Hepatocyte (in vitro differentiated cells): ENCODE data around the gene RASSF7. TPM values are rescaled to one million over a fixed set of nuclear protein-coding genes. Genes with fewer than 3 reads are reported as not detected.

Experiments
- DNase-seq: peaks from one replicate; pipeline ENCODE4 v3.0.0-alpha.2; 2016; ENCODE audit warnings: low spot score
- H2AFZ ChIP-seq: fragments of 200-600 bp; sonication (generic); 2 replicates; pipeline ENCODE4 v1.6.0; 2016; ENCODE audit warnings: antibody characterized with exemption, mild to moderate bottlenecking
- H3K27ac ChIP-seq: fragments of 200-600 bp; sonication (generic); 2 replicates; pipeline ENCODE4 v1.5.1; 2016; ENCODE audit warnings: mild to moderate bottlenecking
- H3K27me3 ChIP-seq: fragments of 200-600 bp; sonication (generic); 2 replicates; pipeline ENCODE4 v1.6.1; 2016
- H3K36me3 ChIP-seq: fragments of 200-600 bp; sonication (generic); replicated peaks from 2 replicates; pipeline ENCODE4 v1.5.1; 2016; ENCODE audit warnings: low read depth; ENCODE audit not compliant: insufficient read depth
- H3K4me1 ChIP-seq: fragments of 200-600 bp; sonication (generic); 2 replicates; pipeline ENCODE4 v1.5.1; 2016; ENCODE audit warnings: mild to moderate bottlenecking, moderate library complexity; ENCODE audit not compliant: insufficient read depth
- H3K4me2 ChIP-seq: fragments of 200-600 bp; sonication (generic); 2 replicates; pipeline ENCODE4 v1.6.0; 2016
- H3K4me3 ChIP-seq: fragments of 200-600 bp; sonication (generic); 2 replicates; pipeline ENCODE4 v1.5.1; 2016; ENCODE audit warnings: mild to moderate bottlenecking
- H3K79me2 ChIP-seq: fragments of 200-600 bp; sonication (generic); 2 replicates; pipeline ENCODE4 v1.6.0; 2017; ENCODE audit warnings: mild to moderate bottlenecking
- H3K9me2 ChIP-seq: fragments of 200-600 bp; sonication (generic); replicated peaks from 2 replicates; pipeline ENCODE4 v1.6.0; 2017; ENCODE audit warnings: mild to moderate bottlenecking; ENCODE audit not compliant: insufficient read depth
- H3K9me3 ChIP-seq: fragments of 200-600 bp; sonication (generic); 2 replicates; pipeline ENCODE4 v1.5.1; 2016; ENCODE audit warnings: low read depth, mild to moderate bottlenecking
- H4K20me1 ChIP-seq: fragments of 200-600 bp; sonication (generic); 2 replicates; pipeline ENCODE4 v1.6.0; 2016; ENCODE audit warnings: mild to moderate bottlenecking; ENCODE audit not compliant: insufficient read depth, poor library complexity, severe bottlenecking
- CTCF ChIP-seq: fragments of 200-600 bp; sonication (generic); IDR thresholded peaks from 2 replicates; pipeline ENCODE4 v1.5.1; 2016; ENCODE audit warnings: antibody characterized with exemption, mild to moderate bottlenecking; ENCODE audit not compliant: poor library complexity
- EZH2 ChIP-seq: fragments of 200-600 bp; sonication (generic); IDR thresholded peaks from 2 replicates; pipeline ENCODE4 v1.6.1; 2016; ENCODE audit warnings: antibody characterized with exemption, mild to moderate bottlenecking, borderline replicate concordance
- EZH2phosphoT487 ChIP-seq: fragments of 200-600 bp; sonication (generic); IDR thresholded peaks from one replicate; pipeline ENCODE4 v1.6.1; 2018; ENCODE audit warnings: antibody characterized with exemption, mild to moderate bottlenecking, low read depth, moderate library complexity; ENCODE audit not compliant: unreplicated experiment, severe bottlenecking
- WGBS: methylation state at CpG from one replicate; pipeline ENCODE4 v1.1.6; 2016; ENCODE audit warnings: low lambda C conversion rate; ENCODE audit errors: missing lambda C conversion rate; 5-methylcytosine and 5-hydroxymethylcytosine counted together
- polyA plus RNA-seq: library from polyadenylated mRNA; unstranded; fragments of >200 nt; fragmentation: Nextera tagmentation; extraction: Ambion mirVana; gene quantifications from 2 replicates; pipeline ENCODE4 v1.2.1, GENCODE V29; 2016
- total RNA-seq: library from RNA; depleted of rRNA; stranded (reverse); fragments of >200 nt; gene quantifications from 2 replicates; pipeline ENCODE4 v1.2.3, GENCODE V29; 2014

RASSF7 gene
- total and polyA plus RNA-seq, 2 experiments from 2014 or later: 75.8 to 104 TPM

DNA sequence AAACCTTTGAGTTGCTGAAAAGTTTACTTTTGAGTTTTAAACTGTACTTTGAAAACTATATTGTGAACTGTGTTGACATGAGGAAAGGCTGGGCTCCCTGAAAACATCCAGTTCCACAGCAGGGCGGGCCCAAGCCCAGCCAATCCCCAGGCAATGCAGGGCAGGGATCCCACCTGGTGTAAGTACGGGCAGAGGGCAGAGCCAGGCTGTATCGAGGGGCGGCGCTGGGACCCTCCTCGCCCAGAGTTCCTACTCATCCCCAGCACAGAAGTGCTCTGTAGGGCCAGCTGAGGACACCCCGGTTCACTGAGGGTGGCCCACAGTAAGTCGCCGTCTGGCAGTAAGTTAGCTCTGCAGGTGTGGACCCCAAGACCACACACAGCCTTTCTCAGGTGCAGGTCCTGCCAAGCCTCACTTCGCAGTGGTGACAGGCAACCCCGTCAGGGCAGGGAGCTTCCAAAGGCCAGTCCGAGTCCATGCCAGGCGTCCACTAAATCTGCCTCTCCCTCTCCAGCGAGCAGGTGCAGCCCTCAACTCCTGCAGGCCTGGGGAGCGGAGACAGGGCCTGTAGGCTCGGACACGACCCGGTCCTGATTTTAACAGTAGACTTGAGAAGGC lies 6.3 kb downstream of the RASSF7 start:
- peaks cover 11% of the 10 kb centered on the region for H3K79me2 ChIP-seq
- peak overlapping the region; percentile 96 for H3K4me2 ChIP-seq
- H3K27ac ChIP-seq: peak overlapping the region; percentile 52
- peak; percentile 5 for DNase-seq
- no peak overlapping the region for H2AFZ ChIP-seq
- H3K27me3 ChIP-seq: no peaks in the 10 kb centered on the region
- H3K4me3 ChIP-seq: no peak overlapping the region
- H3K4me1 ChIP-seq: peaks cover 24% of the 10 kb centered on the region
- no peaks in the 10 kb centered on the region for H4K20me1 ChIP-seq
- no peaks in the 10 kb centered on the region for H3K9me2 ChIP-seq
- no peaks in the 10 kb centered on the region for H3K9me3 ChIP-seq
- no peaks in the 10 kb centered on the region for H3K36me3 ChIP-seq
- TF ChIP-seq EZH2phosphoT487: no peak
- WGBS: 92% methylated on average over 18 of the region's 18 CpGs

DNA sequence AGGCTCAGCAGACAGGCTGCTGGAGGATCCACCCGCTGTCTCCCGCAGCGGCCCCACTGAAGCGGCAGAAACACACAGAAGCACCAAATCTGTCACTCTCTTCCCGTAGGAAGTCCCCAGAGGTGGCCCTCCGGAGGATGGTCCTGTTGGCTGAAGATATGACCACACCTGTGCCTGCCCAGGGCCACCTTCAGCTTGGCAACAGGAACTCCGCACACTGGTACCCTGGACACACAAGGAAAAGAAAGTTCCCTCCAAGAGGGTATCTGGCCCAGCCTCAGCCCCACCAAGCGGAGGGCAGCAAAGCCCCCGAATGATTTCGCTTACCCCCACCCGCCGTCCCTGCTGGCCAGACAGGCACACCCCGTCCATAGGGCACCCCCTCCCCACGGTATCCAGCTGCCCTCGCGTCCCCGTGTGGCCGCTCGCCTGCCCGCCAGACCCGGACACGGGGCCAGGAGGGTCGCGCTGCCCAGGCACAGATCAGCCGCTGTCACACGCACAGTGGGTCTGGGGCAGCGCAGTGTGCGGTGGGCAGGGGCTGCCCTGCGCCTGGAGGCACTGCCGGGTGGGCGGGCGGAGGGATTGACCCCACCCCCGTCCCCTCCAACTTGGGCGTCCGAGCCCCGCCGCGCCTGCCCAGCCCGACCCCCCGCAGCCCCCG lies 7.0 kb downstream of the RASSF7 start:
- Histone ChIP-seq H3K27ac (peak overlapping the region; percentile 52), H4K20me1 (no peaks in the 10 kb centered on the region), H3K4me1 (peaks cover 19% of the 10 kb centered on the region), H3K4me2 (peak overlapping the region; percentile 96), H3K9me3 (no peaks in the 10 kb centered on the region), H2AFZ (peak overlapping the region; percentile 26), H3K4me3 (peak overlapping the region; percentile 62), H3K79me2 (peaks cover 5% of the 10 kb centered on the region), H3K27me3 (no peaks in the 10 kb centered on the region), H3K9me2 (no peaks in the 10 kb centered on the region), H3K36me3 (no peaks in the 10 kb centered on the region)
- 25% methylated on average over 29 of the region's 41 CpGs for WGBS
- TF ChIP-seq EZH2 (no peak), CTCF (no peak), EZH2phosphoT487 (no peak)
- DNase-seq: no peak

- Histone ChIP-seq H3K9me2 (no peaks in the 10 kb centered on the region), H2AFZ (peak overlapping the region; percentile 26), H3K27me3 (no peaks in the 10 kb centered on the region), H3K4me2 (peak overlapping the region; percentile 99), H3K4me1 (peaks cover 24% of the 10 kb centered on the region), H3K9me3 (no peaks in the 10 kb centered on the region), H3K79me2 (no peaks in the 10 kb centered on the region), H3K36me3 (no peaks in the 10 kb centered on the region), H4K20me1 (no peaks in the 10 kb centered on the region), H3K27ac (peak overlapping the region; percentile 81), H3K4me3 (peak overlapping the region; percentile 64)
- TF ChIP-seq EZH2: no peak
- no peak for TF ChIP-seq EZH2phosphoT487
- TF ChIP-seq CTCF: no peak
- WGBS: 2% methylated on average over 42 of the region's 123 CpGs
- peak; percentile 98 for DNase-seq
Observed at GRCh38 chr11:568306-569157, 7.8 kb downstream of the RASSF7 start.
